Measurements from ENCODE around the gene UMAD1. TPM values are rescaled to one million over a fixed set of nuclear protein-coding genes. Genes with fewer than 3 reads are reported as not detected.

UMAD1 gene
- total and polyA plus RNA-seq, 2 experiments from 2014 or later, result 8.4 to 12.4 TPM

- Histone ChIP-seq H2AFZ (peak overlapping the region; percentile 75), H3K4me3 (peak overlapping the region; percentile 61), H4K20me1 (replicated peaks; ENCODE audit: insufficient read depth) (no peaks in the 10 kb centered on the region), H3K4me2 (peak overlapping the region; percentile 85), H3K79me2 (replicated peaks; ENCODE audit: insufficient read depth) (peaks cover 30% of the 10 kb centered on the region), H3K27me3 (ENCODE audit: insufficient read depth) (no peaks in the 10 kb centered on the region), H3K4me1 (ENCODE audit: insufficient read depth) (peaks cover 9% of the 10 kb centered on the region), H3K9me2 (ENCODE audit: insufficient read depth) (no peaks in the 10 kb centered on the region), H3F3A (replicated peaks; ENCODE audit: low read depth) (peaks cover 4% of the 10 kb centered on the region; the same call in 1 of the 2 replicates), H3K36me3 (ENCODE audit: insufficient read depth) (peaks cover 10% of the 10 kb centered on the region; the same call in 1 of the 2 replicates), H3K27ac (ENCODE audit: low read depth) (peak overlapping the region; percentile 65)
- Mint-ChIP-seq H3K36me3 (ENCODE audit: low read depth) (peaks cover 16% of the 10 kb centered on the region), H3K27ac (peak overlapping the region; percentile 99), H3K4me1 (peaks cover 34% of the 10 kb centered on the region), H3K27me3 (ENCODE audit: insufficient read depth, low read depth, poor library complexity) (peaks cover 10% of the 10 kb centered on the region), H3K4me3 (peak overlapping the region; percentile 96), H3K9me3 (no peaks in the 10 kb centered on the region)
- TF ChIP-seq CTCF (conservative IDR thresholded peaks at IDR 0.05; ENCODE audit: low read depth in 2 of 2) (0 out of 4 replicates have a peak, but pooled peaks of 1 of the 2 experiments have one; percentile 10), ZNF114 (CRISPR knock-in tag; IDR thresholded peaks at IDR 0.05) (no peak)
- DNase-seq (ENCODE audit: low spot score), result peak; percentile 59
- peak; percentile 37 for ATAC-seq
These were observed 644 bp downstream of the UMAD1 start for GRCh38 chr7:7641129-7641663.

GRCh38 chr7:7642081-7642480 lies 1.5 kb downstream of the UMAD1 start:
- Histone ChIP-seq H3K4me1 (ENCODE audit: insufficient read depth) (peaks cover 9% of the 10 kb centered on the region), H3K9me2 (ENCODE audit: insufficient read depth) (no peaks in the 10 kb centered on the region), H3K27ac (ENCODE audit: low read depth) (no peak overlapping the region), H3K79me2 (replicated peaks; ENCODE audit: insufficient read depth) (peaks cover 30% of the 10 kb centered on the region), H3F3A (replicated peaks; ENCODE audit: low read depth) (peaks cover 4% of the 10 kb centered on the region; the same call in 1 of the 2 replicates), H3K27me3 (ENCODE audit: insufficient read depth) (no peaks in the 10 kb centered on the region), H4K20me1 (replicated peaks; ENCODE audit: insufficient read depth) (no peaks in the 10 kb centered on the region), H3K4me2 (peak overlapping the region; percentile 85), H3K4me3 (peak overlapping the region; percentile 61), H3K36me3 (ENCODE audit: insufficient read depth) (peaks cover 3% of the 10 kb centered on the region; the same call in 1 of the 2 replicates), H2AFZ (no peak overlapping the region)
- H3K27ac Mint-ChIP-seq, result no peak overlapping the region
- peak overlapping the region; percentile 96 for H3K4me3 Mint-ChIP-seq
- peaks cover 34% of the 10 kb centered on the region for H3K4me1 Mint-ChIP-seq
- peaks cover 10% of the 10 kb centered on the region for H3K27me3 Mint-ChIP-seq (ENCODE audit: insufficient read depth, low read depth, poor library complexity)
- no peak for ATAC-seq
- peaks cover 17% of the 10 kb centered on the region for H3K36me3 Mint-ChIP-seq (ENCODE audit: low read depth)
- H3K9me3 Mint-ChIP-seq, result peaks cover 5% of the 10 kb centered on the region; the same call in 2 of the 3 replicates
- no peak for DNase-seq (ENCODE audit: low spot score)
- TF ChIP-seq EZH2phosphoT487 (IDR thresholded peaks at IDR 0.05; ENCODE audit: unreplicated experiment), result no peak
- no peak for TF ChIP-seq ETS1 (IDR thresholded peaks at IDR 0.05)
- TF ChIP-seq NANOG (IDR thresholded peaks at IDR 0.05; ENCODE audit: borderline replicate concordance), result no peak
- no peak for TF ChIP-seq CTCF (conservative IDR thresholded peaks at IDR 0.05; ENCODE audit: low read depth in 2 of 2)
- TF ChIP-seq ZNF462 (CRISPR knock-in tag; IDR thresholded peaks at IDR 0.05), result no peak
- TF ChIP-seq STAT1 (IDR thresholded peaks at IDR 0.05; ENCODE audit: unreplicated experiment), result no peak
- no peak for TF ChIP-seq CREB1 (CRISPR knock-in tag; IDR thresholded peaks at IDR 0.05; ENCODE audit: low read depth)
